Measurements from ENCODE around the gene ERC1.

DNA sequence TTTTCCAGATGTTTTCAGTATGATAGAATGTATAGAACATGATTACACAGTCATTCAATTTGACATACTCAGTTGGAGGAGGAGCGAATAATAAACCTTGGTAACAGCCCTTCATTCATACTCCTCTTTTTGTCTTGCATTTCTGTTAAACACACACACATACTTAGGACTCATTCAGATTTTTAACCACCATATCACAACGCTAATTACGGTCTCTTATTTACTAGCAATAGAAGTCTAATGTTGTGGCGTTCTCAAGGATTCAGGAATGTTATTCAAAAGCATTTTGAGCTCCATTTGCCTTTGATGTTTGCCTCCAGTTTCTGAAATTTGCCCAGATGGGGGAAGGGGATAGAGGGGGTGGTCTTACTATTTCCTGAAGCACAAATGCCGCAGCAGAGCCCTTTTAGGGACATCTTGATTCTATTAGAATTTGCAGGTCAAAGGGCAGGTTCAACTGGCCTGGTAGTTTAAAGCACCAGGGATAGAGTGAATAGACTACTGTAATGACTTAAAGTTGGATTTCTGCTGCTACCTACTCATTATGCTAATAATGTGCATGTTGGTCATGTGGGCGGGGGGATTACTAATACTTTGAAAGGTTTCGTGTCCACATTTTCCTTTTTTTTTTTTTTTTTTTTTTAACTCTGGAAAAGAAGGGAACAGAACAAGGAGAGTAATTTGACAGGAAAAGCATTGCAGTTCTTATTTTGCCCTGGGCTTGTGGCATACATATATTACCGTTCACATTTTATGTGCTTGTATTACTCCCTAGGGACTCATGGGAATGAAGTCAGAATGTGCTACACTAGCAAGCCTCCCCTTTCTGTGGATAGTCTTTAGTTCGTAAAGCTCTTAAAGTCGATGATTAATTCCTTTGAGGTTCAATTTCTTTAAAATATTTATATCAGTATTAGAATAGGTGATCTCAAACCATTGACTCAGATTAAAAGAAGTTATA is 376.6 kb downstream of the ERC1 start:
- TF ChIP-seq EP300 (conservative IDR thresholded peaks at IDR 0.05; ENCODE audit: poor library complexity, severe bottlenecking): no peak
- TF ChIP-seq, protein P1, sequence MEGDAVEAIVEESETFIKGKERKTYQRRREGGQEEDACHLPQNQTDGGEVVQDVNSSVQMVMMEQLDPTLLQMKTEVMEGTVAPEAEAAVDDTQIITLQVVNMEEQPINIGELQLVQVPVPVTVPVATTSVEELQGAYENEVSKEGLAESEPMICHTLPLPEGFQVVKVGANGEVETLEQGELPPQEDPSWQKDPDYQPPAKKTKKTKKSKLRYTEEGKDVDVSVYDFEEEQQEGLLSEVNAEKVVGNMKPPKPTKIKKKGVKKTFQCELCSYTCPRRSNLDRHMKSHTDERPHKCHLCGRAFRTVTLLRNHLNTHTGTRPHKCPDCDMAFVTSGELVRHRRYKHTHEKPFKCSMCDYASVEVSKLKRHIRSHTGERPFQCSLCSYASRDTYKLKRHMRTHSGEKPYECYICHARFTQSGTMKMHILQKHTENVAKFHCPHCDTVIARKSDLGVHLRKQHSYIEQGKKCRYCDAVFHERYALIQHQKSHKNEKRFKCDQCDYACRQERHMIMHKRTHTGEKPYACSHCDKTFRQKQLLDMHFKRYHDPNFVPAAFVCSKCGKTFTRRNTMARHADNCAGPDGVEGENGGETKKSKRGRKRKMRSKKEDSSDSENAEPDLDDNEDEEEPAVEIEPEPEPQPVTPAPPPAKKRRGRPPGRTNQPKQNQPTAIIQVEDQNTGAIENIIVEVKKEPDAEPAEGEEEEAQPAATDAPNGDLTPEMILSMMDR (IDR thresholded peaks at IDR 0.05; ENCODE audit: poor library complexity, severe bottlenecking): no peak
- no peak for TF ChIP-seq RAD21 (conservative IDR thresholded peaks at IDR 0.05)
- no peak for TF ChIP-seq TAF1 (IDR thresholded peaks at IDR 0.05; ENCODE audit: low read depth)
- TF ChIP-seq EZH2 (IDR thresholded peaks at IDR 0.05; ENCODE audit: borderline replicate concordance, insufficient read depth, low read length, poor library complexity, severe bottlenecking): no peak
- no peak for TF ChIP-seq MXI1 (conservative IDR thresholded peaks at IDR 0.05; ENCODE audit: poor library complexity, severe bottlenecking)
- no peak for TF ChIP-seq POLR2AphosphoS5 (IDR thresholded peaks at IDR 0.05)

Data from neural cell (in vitro differentiated cells).